Astrocyte (in vitro differentiated cells and primary cell): ENCODE measurements around the gene KRIT1. TPM values are rescaled to one million over a fixed set of nuclear protein-coding genes. Genes with fewer than 3 reads are reported as not detected.
A peak's percentile ranks its signal among the peaks of the same experiment; 100 is the strongest.

ENCODE experiments used
- DNase-seq: peaks from one replicate; pipeline ENCODE4 v3.0.0-alpha.2; 2010; ENCODE audit warnings: low read depth
- FAIRE-seq: peaks from 2 replicates; lab custom pipeline; 2011; peaks lifted over from hg19 to GRCh38; lab: Jason Lieb, UNC
- H2AFZ ChIP-seq: 2 replicates; pipeline ENCODE4 v1.6.0; 2012; ENCODE audit warnings: low read depth, low read length, inconsistent platforms
- H3K27ac ChIP-seq: 2 replicates; pipeline ENCODE4 v1.5.1; 2011; ENCODE audit warnings: low read depth, low read length, inconsistent platforms
- H3K27me3 ChIP-seq: 2 replicates; pipeline ENCODE4 v1.6.0; 2011; ENCODE audit warnings: low read length, inconsistent platforms; ENCODE audit not compliant: insufficient read depth
- H3K36me3 ChIP-seq: 2 replicates; pipeline ENCODE4 v1.5.1; 2011; ENCODE audit warnings: low read length, inconsistent platforms; ENCODE audit not compliant: insufficient read depth
- H3K4me1 ChIP-seq: 2 replicates; pipeline ENCODE4 v1.5.1; 2011; ENCODE audit warnings: low read length, inconsistent platforms; ENCODE audit not compliant: insufficient read depth
- H3K4me2 ChIP-seq: 2 replicates; pipeline ENCODE4 v1.6.0; 2012; ENCODE audit warnings: low read length, inconsistent platforms
- H3K4me3 ChIP-seq: 2 replicates; pipeline ENCODE4 v1.5.1; 2011; ENCODE audit warnings: low read depth, mild to moderate bottlenecking, low read length, inconsistent platforms; ENCODE audit not compliant: insufficient read depth
- H3K79me2 ChIP-seq: 2 replicates; pipeline ENCODE4 v1.6.0; 2012; ENCODE audit warnings: mild to moderate bottlenecking, low read length, inconsistent platforms; ENCODE audit not compliant: insufficient read depth
- H3K9ac ChIP-seq: 2 replicates; pipeline ENCODE4 v1.6.0; 2012; ENCODE audit warnings: mild to moderate bottlenecking, low read length, inconsistent platforms
- H3K9me3 ChIP-seq: 2 replicates; pipeline ENCODE4 v1.5.1; 2012; ENCODE audit warnings: low read depth, mild to moderate bottlenecking, low read length, inconsistent platforms; ENCODE audit not compliant: insufficient read depth
- H4K20me1 ChIP-seq: 2 replicates; pipeline ENCODE4 v1.6.0; 2012; ENCODE audit warnings: low read length, inconsistent platforms; ENCODE audit not compliant: insufficient read depth
- H3K27ac Mint-ChIP-seq: one replicate; pipeline ENCODE4 v1.8.0; 2021; ENCODE audit warnings: mild to moderate bottlenecking, mixed read lengths; ENCODE audit not compliant: unreplicated experiment
- H3K27me3 Mint-ChIP-seq: one replicate; pipeline ENCODE4 v1.8.0; 2021; ENCODE audit warnings: low read depth, mixed read lengths; ENCODE audit not compliant: unreplicated experiment
- H3K36me3 Mint-ChIP-seq: one replicate; pipeline ENCODE4 v1.8.0; 2021; ENCODE audit warnings: low read depth, mixed read lengths; ENCODE audit not compliant: unreplicated experiment
- H3K4me1 Mint-ChIP-seq: one replicate; pipeline ENCODE4 v1.8.0; 2021; ENCODE audit warnings: low read depth, mixed read lengths; ENCODE audit not compliant: unreplicated experiment
- H3K4me3 Mint-ChIP-seq: one replicate; pipeline ENCODE4 v1.8.0; 2021; ENCODE audit warnings: mild to moderate bottlenecking, moderate library complexity, mixed read lengths; ENCODE audit not compliant: unreplicated experiment
- H3K9me3 Mint-ChIP-seq: one replicate; pipeline ENCODE4 v1.8.0; 2021; ENCODE audit warnings: mild to moderate bottlenecking, mixed read lengths; ENCODE audit not compliant: unreplicated experiment
- EZH2 ChIP-seq: IDR thresholded peaks from 2 replicates; pipeline ENCODE4 v1.6.1; 2012; ENCODE audit warnings: mild to moderate bottlenecking, low read length, inconsistent platforms; ENCODE audit not compliant: insufficient read depth
- total RNA-seq: library from RNA; stranded (reverse); gene quantifications from 2 replicates; pipeline ENCODE4 v1.2.1, GENCODE V29; 2021
- TF ChIP-seq, protein P1 (sequence below): IDR thresholded peaks from 2 replicates; pipeline ENCODE4 v1.5.1; 2011; ENCODE audit warnings: low read depth, mild to moderate bottlenecking, inconsistent platforms, low read length, moderate library complexity; ENCODE audit not compliant: insufficient read depth

The KRIT1 gene
- total RNA-seq, 1 donor from 2014 or later = 33.9 TPM

DNA sequence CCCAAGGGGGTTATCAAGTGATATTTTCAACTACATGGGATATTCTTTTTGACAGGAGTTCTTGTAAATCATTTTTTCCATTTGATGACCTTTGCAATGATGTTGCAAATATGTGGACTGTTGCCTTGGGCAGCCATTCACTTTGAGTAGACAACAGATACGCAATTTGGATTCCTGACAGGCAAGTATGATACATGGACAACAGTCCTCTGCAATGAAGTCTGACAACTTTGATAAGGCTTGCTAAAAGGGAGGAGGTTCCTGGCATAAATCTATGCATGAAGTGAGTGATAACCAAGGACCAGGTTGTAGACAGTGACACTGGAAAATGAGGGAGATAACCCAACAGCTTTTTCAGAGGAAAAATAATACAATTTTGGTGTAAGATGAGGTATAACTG is 84.4 kb downstream of the KRIT1 start:
- no peaks in the 10 kb centered on the region for H3K79me2 ChIP-seq
- H3K9me3 ChIP-seq = no peaks in the 10 kb centered on the region
- H3K36me3 Mint-ChIP-seq = no peaks in the 10 kb centered on the region
- no peak overlapping the region for H3K4me3 ChIP-seq
- H3K4me3 Mint-ChIP-seq = no peak overlapping the region
- TF ChIP-seq, protein P1, sequence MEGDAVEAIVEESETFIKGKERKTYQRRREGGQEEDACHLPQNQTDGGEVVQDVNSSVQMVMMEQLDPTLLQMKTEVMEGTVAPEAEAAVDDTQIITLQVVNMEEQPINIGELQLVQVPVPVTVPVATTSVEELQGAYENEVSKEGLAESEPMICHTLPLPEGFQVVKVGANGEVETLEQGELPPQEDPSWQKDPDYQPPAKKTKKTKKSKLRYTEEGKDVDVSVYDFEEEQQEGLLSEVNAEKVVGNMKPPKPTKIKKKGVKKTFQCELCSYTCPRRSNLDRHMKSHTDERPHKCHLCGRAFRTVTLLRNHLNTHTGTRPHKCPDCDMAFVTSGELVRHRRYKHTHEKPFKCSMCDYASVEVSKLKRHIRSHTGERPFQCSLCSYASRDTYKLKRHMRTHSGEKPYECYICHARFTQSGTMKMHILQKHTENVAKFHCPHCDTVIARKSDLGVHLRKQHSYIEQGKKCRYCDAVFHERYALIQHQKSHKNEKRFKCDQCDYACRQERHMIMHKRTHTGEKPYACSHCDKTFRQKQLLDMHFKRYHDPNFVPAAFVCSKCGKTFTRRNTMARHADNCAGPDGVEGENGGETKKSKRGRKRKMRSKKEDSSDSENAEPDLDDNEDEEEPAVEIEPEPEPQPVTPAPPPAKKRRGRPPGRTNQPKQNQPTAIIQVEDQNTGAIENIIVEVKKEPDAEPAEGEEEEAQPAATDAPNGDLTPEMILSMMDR = no peak
- TF ChIP-seq EZH2 = no peak
- no peak for DNase-seq
- peak; percentile 29 for FAIRE-seq
- H3K27me3 ChIP-seq = no peaks in the 10 kb centered on the region
- H3K4me1 Mint-ChIP-seq = peaks cover 8% of the 10 kb centered on the region
- no peaks in the 10 kb centered on the region for H3K9me3 Mint-ChIP-seq
- H3K4me1 ChIP-seq = peaks cover 10% of the 10 kb centered on the region
- no peaks in the 10 kb centered on the region for H3K36me3 ChIP-seq
- no peak overlapping the region for H3K4me2 ChIP-seq
- no peak overlapping the region for H2AFZ ChIP-seq
- H3K27me3 Mint-ChIP-seq = no peaks in the 10 kb centered on the region
- H3K27ac Mint-ChIP-seq = no peak overlapping the region
- H3K27ac ChIP-seq = no peak overlapping the region
- H4K20me1 ChIP-seq = no peaks in the 10 kb centered on the region
- H3K9ac ChIP-seq = no peak overlapping the region

DNA sequence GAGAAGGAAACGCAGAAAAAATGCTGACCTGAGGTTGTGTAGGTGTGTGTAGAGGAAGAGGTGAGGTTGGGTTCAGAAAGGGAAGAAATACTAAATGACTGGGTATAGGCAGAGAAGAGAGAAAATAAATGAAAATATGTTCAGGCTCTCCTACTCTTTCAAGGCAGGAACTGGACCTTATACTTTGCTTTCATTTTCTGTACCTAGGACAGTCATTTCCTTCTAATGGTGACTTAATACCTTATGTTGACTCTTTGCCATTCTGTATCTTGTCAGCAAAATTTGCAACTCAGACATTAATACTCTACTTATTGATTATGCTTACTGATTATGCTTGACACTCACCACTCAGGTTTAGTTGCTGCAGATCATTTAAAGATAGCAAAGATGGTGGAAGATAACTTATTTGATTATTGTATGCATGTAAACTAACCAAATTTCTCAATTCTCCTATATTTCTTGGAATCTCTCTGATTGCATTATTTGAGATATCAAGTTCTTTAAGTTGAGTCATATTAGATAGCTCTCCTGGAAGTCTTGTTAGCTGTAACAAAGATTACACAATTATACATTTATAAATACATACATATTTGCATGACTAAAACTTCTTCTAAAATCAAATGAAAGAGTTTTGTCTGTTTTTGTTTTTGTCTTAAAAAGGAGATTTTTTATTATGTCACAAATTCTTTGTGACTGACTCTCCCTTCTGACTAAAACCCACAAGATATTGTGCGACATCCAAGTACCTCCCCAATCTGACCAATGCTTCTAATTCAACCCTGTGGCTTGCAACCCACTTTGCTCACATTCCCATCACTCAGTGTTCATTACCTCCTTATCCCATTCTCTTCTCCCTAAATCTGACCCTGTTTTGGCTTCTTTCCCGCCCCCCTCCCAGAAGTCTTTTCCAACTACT is 86.8 kb downstream of the KRIT1 start:
- peak overlapping the region; percentile 57 for H3K27ac ChIP-seq
- no peaks in the 10 kb centered on the region for H3K9me3 ChIP-seq
- Mint-ChIP-seq H3K9me3 (no peaks in the 10 kb centered on the region), H3K27ac (no peak overlapping the region), H3K4me1 (peaks cover 8% of the 10 kb centered on the region), H3K36me3 (no peaks in the 10 kb centered on the region), H3K4me3 (no peak overlapping the region), H3K27me3 (no peaks in the 10 kb centered on the region)
- no peaks in the 10 kb centered on the region for H3K79me2 ChIP-seq
- peak overlapping the region; percentile 18 for H3K4me3 ChIP-seq
- peak; percentile 83 for FAIRE-seq
- H2AFZ ChIP-seq = peak overlapping the region; percentile 14
- no peaks in the 10 kb centered on the region for H3K36me3 ChIP-seq
- TF ChIP-seq, protein P1 = no peak
- TF ChIP-seq EZH2 = no peak
- peak; percentile 96 for DNase-seq
- H3K27me3 ChIP-seq = no peaks in the 10 kb centered on the region
- H3K9ac ChIP-seq = peak overlapping the region; percentile 2
- H4K20me1 ChIP-seq = no peaks in the 10 kb centered on the region
- H3K4me2 ChIP-seq = peak overlapping the region; percentile 72
- peaks cover 10% of the 10 kb centered on the region for H3K4me1 ChIP-seq

DNA sequence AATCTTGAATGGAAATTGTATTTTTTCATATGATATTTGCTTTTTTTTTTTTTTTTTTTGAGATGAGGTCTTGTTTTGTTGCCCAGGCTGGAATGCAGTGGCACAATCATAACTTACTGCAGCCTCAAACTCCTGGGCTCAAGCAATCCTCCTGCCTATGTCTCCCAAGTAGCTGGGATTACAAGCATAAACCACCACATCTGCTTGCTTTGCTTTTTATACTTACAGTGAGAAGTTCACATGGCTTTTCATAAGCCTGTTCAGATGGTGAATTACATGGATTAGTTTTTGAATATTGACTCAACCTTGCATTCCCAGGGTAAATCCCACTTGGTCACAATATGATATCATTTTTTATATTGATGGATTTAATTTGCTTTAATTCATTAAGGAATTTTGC is 88.7 kb downstream of the KRIT1 start:
- Mint-ChIP-seq H3K4me1 (peaks cover 8% of the 10 kb centered on the region), H3K4me3 (no peak overlapping the region), H3K27ac (no peak overlapping the region), H3K9me3 (no peaks in the 10 kb centered on the region), H3K27me3 (no peaks in the 10 kb centered on the region), H3K36me3 (no peaks in the 10 kb centered on the region)
- Histone ChIP-seq H3K4me1 (peaks cover 10% of the 10 kb centered on the region), H3K9me3 (no peaks in the 10 kb centered on the region), H3K4me3 (no peak overlapping the region), H4K20me1 (no peaks in the 10 kb centered on the region), H3K79me2 (no peaks in the 10 kb centered on the region), H3K4me2 (no peak overlapping the region), H3K36me3 (no peaks in the 10 kb centered on the region), H2AFZ (no peak overlapping the region), H3K9ac (no peak overlapping the region), H3K27ac (no peak overlapping the region), H3K27me3 (no peaks in the 10 kb centered on the region)
- no peak for FAIRE-seq
- TF ChIP-seq, protein P1 = no peak
- TF ChIP-seq EZH2 = no peak
- DNase-seq = no peak
